GM18520 (cell line): ENCODE measurements around the gene ADCY1.
"Not testable (repeated sequence)": the region's sequence is repeated elsewhere in the genome, so short reads cannot be mapped to it uniquely, and the experiment has no call there.

ENCODE experiments used
- ATAC-seq: cut with Tn5 transposase; IDR thresholded peaks from one replicate; pipeline ENCODE4 v1.9.1; 2021; ENCODE audit not compliant: unreplicated experiment

Gene ADCY1

DNA sequence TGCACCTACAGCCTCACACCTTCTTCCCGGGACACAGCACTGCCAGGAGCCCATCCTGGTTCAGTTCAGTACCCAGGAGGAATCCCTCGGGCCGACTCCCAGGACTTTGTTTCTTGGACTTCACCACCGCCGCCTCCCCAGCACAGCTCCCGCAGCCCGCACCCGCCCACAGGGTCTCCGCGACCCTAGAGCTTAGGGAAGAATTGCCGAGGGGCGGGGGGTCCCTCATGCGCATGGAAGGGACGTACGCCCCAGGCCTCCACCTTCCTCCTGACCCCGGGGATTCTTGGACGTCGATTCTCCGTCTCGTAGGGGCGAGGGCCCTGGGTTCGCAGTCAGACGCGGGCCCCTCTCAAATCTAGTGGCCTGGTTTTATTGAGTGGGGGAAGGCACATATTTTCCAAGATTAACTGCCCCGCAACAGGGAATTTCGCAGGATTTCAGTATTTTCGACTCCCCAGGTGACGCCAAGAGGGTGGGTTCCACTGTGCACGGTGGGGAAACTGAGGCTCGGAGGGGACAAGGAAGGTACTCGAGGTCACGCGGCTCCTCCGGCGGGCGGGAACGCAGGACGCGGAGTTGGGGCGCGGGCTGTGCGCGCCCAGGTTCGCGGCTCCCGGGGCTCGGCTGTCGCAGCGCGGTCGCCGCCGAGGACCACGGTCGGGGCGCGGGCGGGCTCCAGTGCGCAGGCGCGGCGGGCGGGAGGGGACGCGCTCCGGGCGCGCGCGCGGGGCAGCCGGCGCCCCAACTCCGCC lies at the start of gene ADCY1:
ADCY1 (plus strand) TSS at position 708 of the 755 bp plus-strand sequence. CDS start 176 bp downstream, outside the sequence.
- no peak for ATAC-seq

DNA sequence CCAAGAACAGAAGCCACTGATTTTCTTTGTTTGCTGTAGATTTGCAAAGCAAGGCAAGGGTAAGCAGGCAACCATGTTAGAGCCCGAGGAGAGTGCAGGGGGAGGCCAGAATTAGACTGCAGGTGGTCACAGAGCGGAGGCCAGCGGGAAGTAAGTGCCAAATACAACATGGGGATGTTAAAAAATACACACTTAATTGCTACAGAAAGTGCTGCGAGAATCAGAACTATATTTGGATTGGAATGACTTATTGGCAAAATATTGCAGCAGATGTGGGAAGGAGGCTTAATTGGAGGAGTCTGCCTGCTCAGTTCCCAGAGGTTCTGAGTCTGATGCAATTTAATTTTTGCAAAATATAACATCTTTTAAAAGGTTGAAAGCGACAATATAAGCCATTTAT lies 49.7 kb upstream of the ADCY1 start:
- ATAC-seq = no peak

DNA sequence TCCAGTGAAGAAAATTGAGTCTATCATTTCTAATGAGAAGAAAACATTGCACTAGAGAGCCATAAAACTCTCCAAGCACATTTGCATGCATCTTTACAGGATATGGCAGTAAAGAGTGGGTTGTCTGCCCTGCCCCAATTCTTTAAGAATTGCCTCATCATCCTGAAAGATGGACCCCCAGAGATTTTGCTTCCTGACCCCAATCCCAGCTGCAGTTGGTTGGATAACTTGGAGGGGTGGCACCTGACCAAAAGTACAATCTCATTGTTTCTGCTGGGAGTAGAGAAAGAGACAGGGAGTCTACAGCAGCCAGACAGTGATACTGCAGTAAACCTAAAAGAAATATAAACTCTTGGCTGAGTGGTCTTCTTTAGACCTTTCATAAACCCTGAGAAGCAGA lies 49.1 kb upstream of the ADCY1 start:
- no peak for ATAC-seq

DNA sequence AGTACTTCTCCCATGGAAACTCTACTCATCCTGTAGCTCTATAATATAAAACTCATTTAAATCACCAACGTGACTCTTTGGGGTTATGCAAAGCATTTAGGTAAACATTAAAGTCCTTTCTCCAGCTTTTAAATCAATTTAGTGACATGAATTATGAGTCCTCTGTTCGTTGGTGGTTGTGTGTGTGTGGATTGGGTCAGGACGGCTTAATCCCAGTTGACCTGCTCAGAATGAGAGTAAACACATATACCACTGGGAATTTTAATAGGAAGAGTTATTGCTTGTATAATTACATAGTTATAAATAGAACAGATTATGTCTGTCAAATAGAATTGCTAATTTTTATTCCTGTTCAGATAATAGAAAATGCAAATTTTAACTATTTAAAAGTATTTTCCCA lies 30.7 kb upstream of the ADCY1 start:
- ATAC-seq = no peak

DNA sequence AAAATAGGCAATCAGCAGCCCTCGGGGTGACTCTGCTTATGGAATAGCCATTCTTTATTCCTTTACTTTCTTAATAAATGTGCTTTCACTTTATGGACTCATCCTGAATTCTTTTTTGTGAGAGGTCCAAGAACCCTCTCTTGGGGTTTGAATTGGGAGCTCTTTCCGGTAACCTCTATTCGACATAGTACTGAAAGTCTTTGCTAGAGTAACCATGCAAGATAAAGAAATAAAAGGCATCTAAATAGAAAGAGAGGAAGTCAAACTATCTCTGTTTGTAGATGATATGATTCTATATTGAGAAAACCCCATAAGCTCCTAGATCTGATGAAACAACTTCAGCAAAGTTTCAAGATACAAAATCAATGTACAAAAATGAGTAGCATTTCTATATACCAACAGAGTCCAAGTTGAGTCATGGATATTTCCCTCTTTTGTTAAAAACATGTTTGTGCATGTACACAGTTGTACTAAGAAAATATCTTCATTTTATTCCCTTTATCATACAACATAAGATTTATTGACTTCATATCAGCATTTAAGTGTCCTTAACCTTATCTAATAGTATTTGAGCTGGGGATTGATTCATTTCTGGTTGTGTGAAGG lies 29.0 kb upstream of the ADCY1 start:
- not testable (repeated sequence) for ATAC-seq

DNA sequence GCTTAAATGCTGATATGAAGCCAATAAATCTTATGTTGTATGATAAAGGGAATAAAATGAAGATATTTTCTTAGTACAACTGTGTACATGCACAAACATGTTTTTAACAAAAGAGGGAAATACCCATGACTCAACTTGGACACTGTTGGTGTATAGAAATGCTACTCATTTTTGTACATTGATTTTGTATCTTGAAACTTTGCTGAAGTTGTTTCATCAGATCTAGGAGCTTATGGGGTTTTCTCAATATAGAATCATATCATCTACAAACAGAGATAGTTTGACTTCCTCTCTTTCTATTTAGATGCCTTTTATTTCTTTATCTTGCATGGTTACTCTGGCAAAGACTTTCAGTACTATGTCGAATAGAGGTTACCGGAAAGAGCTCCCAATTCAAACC lies 25.3 kb upstream of the ADCY1 start:
- not testable (repeated sequence) for ATAC-seq

DNA sequence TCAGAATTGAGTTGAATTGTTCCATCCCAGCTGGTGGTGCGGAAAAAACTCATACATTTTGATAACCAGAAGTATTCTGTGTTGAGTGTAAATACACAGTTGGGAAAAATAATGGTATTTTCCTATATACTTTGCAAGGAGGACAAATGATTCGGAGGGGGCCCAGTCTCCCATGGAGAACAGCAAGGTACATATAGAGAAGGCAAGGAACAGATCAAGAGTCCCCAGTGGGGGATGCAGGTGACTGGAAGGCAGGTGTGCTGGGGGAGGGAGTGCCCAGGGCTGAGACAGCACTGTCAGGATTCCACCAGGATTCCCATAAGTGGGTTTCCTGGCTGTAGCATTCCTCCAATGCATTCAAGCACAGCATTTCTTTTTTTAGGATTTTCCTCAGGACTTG lies 10.8 kb upstream of the ADCY1 start:
- no peak for ATAC-seq

DNA sequence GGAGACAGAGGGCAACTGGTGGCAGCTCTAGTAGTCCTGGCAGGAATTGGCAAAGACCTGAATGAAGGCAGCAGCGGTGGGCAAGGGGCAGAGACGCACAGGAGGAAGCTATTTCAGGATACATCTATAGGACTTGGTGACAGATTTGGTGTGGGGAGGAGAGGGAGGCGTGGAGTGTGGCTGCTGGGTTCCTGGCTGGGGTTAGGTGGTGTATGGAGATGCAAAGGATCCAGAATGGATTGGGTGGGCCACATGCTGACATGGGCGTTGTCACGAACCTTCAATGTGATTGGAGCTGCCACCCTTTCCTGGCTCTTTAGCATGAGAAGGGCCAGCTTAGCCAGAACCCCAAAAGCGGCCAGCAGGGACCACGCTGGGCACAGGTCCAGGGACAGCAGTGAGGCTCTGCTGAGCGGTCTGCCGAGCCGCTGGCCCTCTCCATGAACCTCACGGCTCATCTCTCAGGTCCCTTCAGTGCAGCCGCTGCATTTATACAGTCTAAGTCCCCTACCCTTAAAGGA lies 10.2 kb upstream of the ADCY1 start:
- ATAC-seq = no peak

DNA sequence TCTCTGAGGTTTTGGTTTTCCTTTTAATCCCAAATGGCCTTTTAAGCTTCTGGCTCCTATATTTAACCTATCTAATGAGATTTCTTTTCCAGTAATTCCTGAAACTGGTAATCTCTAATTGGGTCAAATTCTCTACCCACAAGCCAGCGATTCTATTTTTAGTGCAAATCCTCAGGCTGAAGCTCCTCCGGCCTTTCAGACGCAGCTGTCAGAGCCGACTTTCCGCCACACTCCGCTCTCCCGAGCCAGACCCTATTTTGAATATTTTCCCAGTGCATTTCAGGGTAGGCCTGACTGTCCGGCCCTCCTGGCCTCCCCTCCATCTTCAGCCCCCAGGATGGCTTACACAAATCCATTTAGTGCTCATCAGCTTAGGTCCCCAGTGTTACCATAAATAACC lies 9.7 kb upstream of the ADCY1 start:
- no peak for ATAC-seq

DNA sequence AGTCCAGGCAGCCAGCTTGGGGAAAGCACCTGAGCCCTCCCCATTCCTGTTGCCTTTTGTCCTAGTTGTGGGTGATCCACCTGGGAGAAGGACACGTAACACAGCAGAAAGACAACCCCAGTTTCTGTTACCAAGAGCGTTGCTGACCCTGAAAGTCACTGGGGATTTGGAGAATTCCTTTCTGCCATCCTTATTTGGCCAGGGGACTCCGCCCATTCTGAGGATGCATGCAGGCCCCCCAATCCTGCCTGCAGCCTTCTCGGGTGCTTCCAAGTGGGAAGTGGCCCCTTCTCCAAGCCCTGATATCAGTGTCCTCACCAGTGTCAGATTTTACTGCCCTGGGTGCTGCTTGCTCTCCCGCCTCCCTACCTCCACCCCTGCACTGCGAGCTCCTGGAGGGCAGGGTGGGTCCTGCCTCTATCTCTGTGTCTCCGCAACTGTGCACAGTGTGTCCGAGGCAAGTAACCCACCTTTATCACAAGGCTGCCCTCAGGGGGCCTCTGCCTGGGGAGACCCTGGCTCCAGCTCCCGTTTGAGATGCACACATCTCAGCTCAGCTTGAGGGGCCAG lies 9.2 kb upstream of the ADCY1 start:
- ATAC-seq = no peak

DNA sequence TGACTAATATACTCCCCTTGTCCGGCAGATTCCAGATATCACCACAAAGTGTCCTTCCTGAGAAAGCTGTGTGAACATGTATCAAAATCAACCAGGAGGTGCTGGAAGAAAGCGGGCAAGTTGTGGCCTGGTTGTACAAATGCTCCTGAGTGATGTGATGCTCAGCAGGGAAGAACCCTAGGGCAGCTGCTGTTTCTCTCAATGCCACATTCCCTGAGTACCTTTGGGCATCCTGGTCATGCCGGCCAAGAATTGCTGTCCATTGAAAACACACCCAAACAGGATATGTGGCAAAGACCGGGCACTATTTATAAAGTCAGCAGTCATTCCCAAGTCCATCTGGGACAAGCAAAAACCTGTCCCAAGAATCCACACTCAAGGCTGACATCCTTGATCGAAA lies 7.8 kb upstream of the ADCY1 start:
- ATAC-seq = no peak

DNA sequence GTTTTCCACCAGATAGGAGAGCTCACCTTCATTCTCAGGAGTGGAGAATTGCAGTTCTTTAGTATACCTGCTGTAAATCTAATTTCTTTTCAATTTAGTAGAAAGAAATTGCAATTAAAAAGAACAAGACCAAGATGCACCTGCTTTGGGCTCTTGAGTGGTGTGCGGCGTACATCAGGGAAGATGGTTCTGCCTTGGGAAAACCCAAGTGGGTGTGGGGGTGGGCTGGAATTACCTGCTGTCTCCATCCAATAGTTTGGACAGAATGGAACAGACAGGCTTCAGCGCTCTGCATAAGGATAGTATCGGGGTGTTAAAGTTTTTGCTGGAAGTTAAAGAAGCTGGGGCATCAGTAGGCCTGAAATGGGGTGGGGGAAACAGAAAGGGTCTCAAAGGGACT lies 7.2 kb upstream of the ADCY1 start:
- ATAC-seq = no peak

DNA sequence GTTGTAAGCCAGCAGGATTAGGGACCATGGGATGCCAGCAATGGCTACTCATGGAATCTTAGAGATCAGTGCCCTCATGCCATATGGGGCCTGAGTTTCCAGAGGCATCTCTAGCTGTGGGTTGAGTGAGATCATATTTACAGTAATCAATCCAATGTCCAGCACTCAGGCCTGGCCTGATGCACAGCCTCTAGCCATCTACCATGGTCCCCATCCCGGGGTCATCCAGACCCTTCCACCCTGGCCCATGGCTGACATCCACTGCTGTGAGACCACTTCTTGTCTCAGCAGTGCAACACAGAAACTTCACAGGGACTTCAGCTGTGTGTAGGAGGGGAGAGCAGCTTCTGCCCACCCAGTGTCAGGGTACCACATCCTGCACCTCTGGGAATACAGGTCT lies 6.5 kb upstream of the ADCY1 start:
- no peak for ATAC-seq

DNA sequence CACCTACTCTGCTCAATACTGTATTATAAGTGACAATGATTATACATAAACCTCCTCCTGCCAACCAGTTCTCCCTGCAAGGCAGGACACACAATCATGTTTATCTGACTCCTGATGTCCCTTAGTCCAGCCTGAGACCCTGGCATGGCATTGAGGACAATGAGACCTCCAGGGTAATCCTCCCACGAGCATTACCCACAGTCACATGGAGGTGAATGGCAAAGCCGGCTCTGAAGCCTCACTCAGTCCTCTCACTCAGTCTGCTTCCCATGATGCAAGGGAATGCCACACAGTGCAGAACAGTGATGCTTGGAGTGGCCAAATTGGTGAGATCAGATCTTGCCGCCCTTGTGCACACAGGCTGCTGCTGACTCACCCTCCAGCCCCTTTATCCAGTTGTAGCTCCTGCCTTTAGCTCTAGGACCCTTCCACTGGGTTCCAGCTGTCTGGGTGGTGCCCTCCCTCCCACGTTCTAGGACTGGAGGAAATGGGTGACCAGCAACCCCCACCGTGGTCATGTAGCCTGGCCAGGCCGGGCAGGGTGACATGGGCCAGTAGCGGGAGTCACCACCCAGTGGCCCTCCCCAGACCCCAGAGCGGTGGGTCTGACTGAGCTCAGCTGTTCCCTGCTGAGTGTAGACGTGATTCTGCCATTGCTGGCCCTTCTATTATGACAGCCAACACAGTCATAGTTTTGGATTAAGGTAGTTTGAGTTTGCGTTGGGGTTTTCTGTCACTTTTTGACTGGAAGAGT lies 5.5 kb upstream of the ADCY1 start:
- no peak for ATAC-seq

DNA sequence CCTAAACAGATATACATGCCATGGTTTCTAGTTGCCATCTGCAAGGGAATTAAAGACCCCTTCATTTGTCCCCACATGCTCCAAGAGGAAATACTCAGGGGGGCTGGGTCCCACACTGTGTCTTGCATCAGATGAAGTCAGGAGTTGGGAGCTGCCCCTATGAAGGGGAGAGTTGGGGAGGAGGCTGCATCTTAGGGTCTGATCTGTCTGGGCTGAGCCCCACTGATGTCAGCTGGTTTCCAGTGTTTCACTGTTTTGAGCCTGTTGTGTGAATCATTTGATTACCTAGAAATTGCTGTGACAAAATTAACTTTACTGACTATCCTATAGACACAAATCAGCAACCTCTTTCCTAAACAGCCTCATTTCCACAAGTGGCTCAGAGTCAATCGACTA lies 4.9 kb upstream of the ADCY1 start:
- no peak for ATAC-seq

DNA sequence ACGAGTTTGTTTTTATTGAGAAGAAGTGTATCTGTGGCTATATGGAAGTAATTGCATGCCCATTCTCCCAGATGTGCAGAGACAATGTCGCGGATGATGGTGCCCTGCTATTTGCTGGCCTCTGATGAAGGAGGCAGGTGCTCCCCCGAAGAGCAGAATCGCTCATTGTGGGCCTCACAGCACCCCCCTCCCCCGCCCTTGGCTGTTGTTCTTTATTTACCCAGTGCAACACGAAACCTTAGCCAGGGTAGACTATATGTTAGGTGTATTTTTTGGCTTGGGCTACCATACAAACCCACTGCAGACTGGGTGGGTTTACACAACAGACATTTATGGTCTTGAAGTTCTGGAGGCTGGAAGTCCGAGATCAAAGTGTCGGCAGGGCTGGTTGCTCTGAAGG lies 3.4 kb upstream of the ADCY1 start:
- no peak for ATAC-seq

DNA sequence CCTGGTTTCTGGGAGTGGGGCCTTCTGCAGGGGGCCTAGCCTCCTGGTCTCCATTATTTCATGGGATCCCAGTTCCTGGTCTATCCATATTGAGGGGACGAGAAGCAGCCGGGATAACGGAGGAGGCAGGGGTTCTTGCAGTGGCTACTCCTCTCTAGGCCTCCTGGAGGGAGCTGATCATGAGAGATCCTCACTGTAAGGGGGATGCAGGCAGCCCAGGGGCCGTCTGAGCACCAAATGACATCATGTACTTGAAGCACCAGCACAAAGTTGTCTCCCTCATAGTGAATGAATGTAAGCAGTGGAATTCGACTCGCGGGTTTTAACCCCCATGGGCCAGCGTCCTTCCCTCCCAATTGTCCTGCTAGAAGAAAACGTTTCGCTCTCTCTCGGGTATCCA lies 964 bp upstream of the ADCY1 start:
- no peak for ATAC-seq

DNA sequence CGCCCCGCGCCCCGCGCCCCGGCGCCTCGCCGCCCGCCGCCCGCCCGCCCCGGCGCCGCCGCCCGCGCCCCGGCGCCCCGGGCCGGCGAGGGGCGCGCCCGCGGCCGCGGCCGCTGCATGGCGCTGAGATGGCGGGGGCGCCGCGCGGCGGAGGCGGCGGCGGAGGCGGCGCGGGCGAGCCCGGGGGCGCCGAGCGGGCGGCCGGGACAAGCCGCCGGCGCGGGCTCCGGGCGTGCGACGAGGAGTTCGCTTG lies 174 bp downstream of the ADCY1 start:
- no peak for ATAC-seq

DNA sequence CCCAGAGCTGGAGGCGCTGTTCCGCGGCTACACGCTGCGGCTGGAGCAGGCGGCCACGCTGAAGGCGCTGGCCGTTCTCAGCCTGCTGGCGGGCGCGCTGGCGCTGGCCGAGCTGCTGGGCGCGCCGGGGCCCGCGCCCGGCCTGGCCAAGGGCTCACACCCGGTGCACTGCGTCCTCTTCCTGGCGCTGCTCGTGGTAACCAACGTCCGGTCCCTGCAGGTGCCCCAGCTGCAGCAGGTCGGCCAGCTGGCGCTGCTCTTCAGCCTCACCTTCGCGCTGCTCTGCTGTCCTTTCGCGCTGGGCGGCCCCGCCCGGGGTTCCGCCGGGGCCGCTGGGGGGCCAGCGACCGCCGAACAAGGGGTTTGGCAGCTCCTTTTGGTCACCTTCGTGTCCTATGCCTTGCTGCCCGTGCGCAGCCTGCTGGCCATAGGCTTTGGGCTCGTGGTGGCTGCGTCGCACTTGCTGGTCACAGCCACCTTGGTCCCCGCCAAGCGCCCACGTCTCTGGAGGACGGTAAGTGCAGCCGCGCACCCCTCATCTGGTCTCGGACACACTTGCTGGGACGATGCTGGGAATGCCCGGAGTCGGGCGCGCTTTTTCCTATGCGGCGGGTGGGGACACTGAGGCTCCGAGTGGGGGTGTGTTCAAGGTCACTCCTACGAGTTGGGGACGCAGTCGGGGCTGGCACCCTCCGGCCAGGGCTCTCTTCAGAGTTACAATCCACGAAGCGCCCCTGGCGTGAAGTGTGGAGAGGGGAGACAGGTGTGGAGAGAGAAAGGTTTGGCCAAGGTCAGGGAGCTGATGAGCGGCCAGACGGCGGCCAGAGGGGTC lies 717 bp downstream of the ADCY1 start:
- ATAC-seq = no peak

DNA sequence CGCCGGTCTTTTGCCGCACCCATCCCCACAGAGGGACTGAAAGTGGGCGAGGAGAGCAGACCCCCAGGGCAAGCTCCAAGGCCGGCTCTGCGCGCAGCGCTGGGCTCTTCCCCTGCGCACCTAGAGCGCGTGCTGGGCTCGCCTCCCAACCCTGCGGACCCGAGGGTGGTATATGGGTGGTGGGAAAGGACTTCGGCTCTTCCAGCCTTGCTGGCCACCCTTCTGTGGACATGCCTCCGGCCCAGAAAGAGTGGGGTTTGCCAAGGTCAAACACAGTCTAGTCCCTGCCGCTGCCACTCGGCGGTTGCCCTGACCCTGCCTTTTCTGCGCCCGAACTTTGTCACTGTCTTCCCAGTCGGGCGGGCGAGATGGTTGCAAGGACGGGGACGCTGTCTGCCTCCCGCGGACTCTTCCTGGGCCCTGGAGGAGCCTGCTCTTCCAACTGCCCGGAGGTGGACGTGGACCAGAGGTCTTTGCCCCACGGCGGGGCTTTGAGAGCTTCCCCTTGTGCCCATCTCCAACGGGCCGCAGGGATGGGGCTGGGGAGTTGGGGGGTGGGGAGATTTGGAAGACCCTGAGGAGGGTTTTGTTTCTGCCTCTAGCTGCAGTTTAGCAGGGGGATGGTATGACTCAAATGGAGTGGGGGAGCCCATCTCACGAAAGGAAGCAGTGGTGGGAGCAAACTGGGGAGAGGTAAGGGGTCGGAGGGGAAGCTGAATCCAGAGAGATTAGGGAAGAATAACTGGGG lies 1.5 kb downstream of the ADCY1 start:
- no peak for ATAC-seq
